ENCODE results near the gene TEX22.

- TF ChIP-seq PAX5 (IDR thresholded peaks at IDR 0.05; ENCODE audit: insufficient read depth, low read length, severe bottlenecking) = no peak
- no peak for TF ChIP-seq SPI1 (IDR thresholded peaks at IDR 0.05; ENCODE audit: low read depth, low read length)
- TF ChIP-seq POLR2A (IDR thresholded peaks at IDR 0.05; ENCODE audit: low read depth, low read length) = no peak
- TF ChIP-seq POLR2AphosphoS5 (IDR thresholded peaks at IDR 0.05; ENCODE audit: low read depth, low read length) = no peak
- no peak for TF ChIP-seq POU2F2 (IDR thresholded peaks at IDR 0.05; ENCODE audit: low read depth, low read length)
These were observed 34.3 kb upstream of the TEX22 start for GRCh38 chr14:105363847-105364708.

Measured in GM12891 (cell line).